Erythroblast (primary cell): ENCODE measurements around the gene CDC16.

Source experiments
- DNase-seq, 2 experiments: peaks; one replicate each; lab custom pipeline; 2025; lab: John Stamatoyannopoulos, UW
- GATA1 ChIP-seq: IDR thresholded peaks from 2 replicates; pipeline ENCODE4 v1.6.1; 2011; ENCODE audit warnings: low read depth, mild to moderate bottlenecking, control low read depth, low read length, moderate library complexity
- POLR2A ChIP-seq: IDR thresholded peaks from 2 replicates; pipeline ENCODE4 v1.6.1; 2011; ENCODE audit warnings: mild to moderate bottlenecking, low read length

The CDC16 gene

GRCh38 chr13:114304346-114305034 is 69.8 kb downstream of the CDC16 start:
- DNase-seq = no peak
- TF ChIP-seq POLR2A (no peak), GATA1 (no peak)

DNA sequence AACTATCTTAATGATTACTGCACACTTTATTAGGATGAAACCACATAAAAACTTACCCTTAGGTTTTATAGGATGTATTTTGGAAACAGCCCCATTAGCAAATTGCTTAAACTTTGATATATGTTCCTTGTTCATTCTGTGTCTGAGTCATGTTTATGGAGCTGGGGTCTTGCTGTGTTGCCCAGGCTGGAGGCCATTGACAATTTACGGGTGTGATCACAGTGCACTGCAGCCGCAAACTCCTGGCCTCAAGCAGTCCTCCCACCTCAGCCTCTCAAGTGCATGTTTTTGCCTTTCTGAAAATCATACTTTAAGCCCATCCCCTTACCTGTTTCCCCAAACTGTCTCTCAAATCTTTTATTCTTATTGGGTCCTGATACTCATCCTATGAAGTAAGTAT is 74.4 kb downstream of the CDC16 start:
- TF ChIP-seq POLR2A (no peak), GATA1 (no peak)
- no peak for DNase-seq

DNA sequence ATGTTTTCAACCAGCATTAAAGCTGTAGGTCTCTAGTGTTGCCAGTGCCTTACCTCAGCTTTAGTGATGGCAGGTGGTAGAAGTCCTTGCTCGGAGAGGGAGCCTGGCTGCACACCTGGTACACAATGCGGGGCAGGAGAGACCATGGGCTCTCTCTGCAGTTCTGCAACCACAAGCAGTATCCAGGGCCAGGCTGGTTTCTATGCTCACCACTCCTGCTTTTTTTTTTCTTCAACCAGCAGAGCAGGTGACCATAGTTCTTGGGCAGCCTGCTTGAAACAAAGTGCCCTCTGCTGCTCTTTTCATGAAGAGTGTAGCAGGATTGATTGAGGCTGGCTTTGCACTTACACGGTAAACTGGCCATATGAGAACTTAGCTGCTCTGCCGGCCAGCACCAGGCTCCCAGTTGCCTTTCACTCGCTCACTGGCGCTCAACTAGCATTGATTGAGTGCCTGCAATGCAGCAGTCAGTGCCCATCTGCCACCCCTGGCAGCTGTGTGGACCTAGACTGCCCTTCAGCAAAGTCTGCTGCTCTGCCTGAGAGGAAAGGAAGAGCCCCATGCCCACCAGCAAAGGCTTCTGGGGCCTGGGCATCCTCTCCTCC is 75.2 kb downstream of the CDC16 start:
- no peak for DNase-seq
- TF ChIP-seq POLR2A (no peak), GATA1 (no peak)

DNA sequence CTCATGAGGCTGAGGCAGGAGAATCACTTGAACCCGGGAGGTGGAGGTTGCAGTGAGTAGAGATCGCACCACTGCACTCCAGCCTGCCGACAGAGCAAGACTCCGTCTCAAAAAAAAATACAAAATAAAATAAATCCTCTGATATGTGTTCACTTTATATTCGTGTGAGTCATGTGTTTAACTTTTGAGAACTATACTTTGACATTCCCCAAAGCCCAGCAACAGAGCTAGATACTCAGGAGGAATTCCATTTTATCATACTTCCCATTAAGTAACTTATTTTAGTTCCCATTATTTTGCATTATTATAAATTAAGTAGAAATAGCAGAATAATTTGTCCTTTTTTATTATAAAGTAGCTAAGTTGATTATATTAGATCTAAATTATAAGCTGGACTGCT is 76.3 kb downstream of the CDC16 start:
- TF ChIP-seq GATA1 (no peak), POLR2A (no peak)
- no peak for DNase-seq

GRCh38 chr13:114311387-114311786 is 76.7 kb downstream of the CDC16 start:
- no peak for DNase-seq
- no peak for TF ChIP-seq GATA1
- no peak for TF ChIP-seq POLR2A

DNA sequence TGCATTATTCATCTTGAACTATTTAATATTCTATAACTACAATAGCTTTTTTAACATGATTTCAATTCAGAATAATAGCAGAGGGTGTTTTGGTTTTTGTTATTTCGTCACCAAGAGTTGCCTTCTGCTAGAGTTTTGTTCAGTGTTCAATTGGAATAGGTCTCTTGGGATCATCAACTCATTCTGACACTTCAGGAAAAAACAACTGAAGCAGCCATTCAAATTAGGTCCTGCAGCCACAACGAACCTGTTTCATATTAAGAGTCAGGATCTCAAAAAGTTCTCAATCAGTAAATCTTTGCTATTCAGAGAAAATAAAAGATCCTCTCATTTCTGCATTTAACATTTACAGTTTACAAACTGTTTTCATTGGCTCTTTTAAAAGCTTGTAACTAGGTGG is 77.2 kb downstream of the CDC16 start:
- DNase-seq = no peak
- TF ChIP-seq POLR2A (no peak), GATA1 (no peak)

DNA sequence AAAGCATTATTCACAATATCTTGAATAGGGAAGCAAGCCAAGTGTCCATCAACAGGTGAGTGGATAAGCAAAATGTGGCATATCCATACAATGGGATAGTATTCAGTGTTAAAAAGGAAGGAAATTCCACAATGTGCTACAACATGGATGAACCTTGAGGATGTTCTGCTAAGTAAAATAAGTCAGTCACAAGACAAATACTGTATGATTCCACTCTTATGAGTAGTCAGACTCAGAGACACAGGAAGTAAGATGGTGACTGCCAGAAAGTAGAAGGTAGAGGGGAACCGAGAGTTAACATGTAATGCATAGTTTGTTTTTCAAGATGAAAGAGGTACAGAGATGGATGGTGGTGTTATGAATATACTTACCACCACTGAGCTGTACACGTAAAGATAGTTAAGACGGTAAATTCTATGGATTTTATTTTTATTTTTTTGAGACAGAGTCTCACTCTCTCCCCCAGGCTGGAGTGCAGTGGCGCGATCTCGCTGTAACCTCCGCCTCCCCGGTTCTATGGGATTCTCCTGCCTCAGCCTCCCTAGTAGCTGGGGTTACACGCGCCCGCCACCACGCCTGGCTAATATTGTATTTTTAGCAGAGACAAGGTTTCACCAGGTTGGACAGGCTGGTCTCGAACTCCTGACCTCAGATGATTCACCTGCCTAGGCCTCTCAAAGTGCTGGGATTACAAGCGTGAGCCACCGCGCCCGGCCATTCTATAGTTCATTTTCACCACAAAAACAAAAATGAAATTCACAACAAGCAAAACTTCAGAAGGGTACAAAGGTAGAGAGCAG is 78.6 kb downstream of the CDC16 start:
- DNase-seq = peak; percentile 29 to 48
- TF ChIP-seq GATA1 = no peak
- TF ChIP-seq POLR2A = no peak

DNA sequence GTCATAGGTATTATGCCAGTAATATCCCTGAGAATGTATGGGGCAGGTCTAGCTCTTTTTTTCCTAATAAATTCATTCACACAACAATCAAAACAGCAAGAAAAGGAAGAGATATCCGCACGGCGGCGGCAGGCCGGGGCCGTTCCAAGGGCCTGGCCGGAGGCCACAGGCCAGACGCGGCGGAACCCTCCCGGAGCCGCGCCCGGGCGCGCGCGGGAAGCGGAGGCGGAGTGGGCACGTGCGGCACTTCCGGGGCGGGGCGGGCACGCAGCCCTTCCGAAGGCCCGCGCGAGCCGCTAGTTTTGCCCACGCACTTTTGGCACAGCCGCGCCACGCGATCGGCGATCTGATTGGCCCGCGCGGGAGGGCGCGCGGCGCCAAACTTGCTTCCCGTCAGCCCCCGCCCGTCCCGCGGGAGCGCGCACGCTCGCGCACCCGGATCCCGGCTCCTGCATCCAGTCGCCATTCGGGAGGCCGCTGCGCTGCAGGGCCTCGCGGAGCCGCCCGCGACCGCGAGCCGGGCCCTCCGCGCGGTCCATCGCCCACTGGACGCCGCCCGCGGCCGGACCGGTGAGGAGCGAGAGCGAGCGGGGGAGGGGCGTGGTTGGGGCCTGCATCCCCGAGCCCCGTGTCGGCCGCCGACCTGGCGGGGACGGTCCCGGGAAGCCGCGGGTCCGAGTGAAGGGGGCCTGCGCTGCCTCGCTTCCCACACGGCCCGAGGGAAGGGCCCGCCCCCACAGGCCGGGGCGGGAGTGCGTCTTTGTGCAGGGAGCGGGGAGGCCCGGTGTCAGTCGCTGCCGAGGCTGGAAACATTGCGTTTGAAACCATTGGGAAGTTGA is 79.6 kb downstream of the CDC16 start, which contains the start of gene CHAMP1:
TSS of gene CHAMP1 (plus strand) at position 430 of the 839 bp plus-strand sequence. CDS start 9,340 bp downstream, outside the sequence.
- TF ChIP-seq POLR2A (peak; percentile 93), GATA1 (no peak)

DNA sequence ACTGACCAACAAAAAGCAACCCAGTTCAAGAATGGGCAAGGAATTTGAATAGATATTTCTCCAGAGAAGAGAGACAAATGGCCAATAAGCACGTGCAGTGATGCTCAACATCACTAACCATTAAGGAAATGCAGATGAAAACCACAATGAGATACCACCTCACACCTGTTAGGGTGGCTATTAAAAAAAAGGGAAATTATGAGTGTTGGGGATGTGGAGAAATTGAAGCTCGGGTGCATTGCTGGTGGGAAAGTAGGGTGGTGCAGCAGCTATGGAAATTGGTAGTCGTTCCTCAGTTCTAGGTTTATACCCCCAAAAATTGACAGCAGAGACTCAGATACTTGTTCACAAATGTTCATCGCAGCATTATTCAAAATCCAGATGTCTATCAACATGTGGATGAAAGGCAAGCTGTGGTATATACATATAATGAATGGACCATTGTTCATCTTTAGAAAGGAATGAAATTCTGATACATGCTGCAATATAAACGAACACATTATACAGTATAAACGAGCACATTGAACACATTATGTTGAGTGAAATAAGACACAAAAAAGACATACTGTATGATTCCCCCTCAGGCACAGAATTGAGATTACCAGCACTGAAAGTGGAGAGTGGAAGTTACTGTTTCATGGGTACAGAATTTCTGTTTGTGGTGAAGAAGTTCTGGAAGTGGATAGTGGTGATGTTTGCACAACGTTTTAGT is 80.5 kb downstream of the CDC16 start:
- TF ChIP-seq GATA1 (no peak), POLR2A (no peak)
- peak; percentile 37 to 38 for DNase-seq

More for the DNA sequence above, 79.6 kb downstream of the CDC16 start, which contains the start of gene CHAMP1:
- peak; percentile 97 for DNase-seq

DNA sequence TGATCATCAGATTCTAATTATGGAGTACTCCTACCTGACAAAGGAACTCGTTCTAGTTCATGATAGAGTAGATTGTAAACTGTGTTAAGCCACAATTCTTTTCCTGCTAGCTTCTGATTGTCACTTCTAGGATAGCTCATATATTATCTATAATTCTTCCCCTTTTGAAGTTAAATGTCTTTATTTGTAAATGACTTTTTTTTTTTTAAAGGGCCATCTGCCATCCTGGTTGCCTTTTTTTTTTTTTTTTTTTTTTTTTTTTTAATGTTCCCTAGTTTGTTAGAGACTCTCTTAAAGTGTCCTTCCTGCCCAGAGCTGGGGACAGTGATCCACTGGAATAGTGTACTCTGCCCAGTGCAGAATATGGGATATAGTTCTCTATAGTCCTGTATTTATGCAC is 83.9 kb downstream of the CDC16 start:
- peak in 1 of 2 experiments; percentile 17 for DNase-seq
- TF ChIP-seq GATA1 (no peak), POLR2A (no peak)

DNA sequence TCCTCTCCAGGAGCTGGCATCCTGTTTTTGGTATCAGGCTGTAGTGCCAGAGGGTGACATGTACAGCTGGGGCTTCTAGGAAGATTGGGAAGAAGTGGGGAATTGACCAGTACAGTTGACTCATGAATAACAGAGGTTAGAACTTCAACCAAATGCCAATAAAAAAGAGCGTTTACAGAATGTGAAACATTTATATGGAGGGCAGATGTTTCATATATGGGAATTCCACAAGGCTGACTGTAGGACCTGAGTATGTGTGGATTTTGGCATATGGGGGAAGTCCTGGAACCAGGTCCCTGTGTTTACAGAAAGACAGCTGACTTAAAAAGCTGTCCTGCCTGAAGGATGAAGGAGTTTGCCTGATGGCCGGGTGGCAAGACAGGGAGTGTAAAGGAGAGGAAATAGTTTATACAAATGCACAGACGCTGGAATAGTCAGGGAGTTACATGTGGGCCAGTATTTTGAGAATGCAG is 84.8 kb downstream of the CDC16 start:
- TF ChIP-seq GATA1 (no peak), POLR2A (no peak)
- no peak for DNase-seq

- DNase-seq = peak; percentile 69 to 89
- TF ChIP-seq POLR2A (no peak), GATA1 (no peak)
Measured at GRCh38 chr13:114320065-114320464, 85.4 kb downstream of the CDC16 start.
